ENCODE results near the gene ACCS. TPM values are rescaled to one million over a fixed set of nuclear protein-coding genes. Genes with fewer than 3 reads are reported as not detected.

The ACCS gene
- total and polyA plus RNA-seq, 9 of the 15 experiments (the other 6 are each of a cell fraction or from before 2014, with no cell fraction given) = 4.2 to 25.9 (median 16.3) TPM

GRCh38 chr11:44095506-44096359, 29.7 kb downstream of the ACCS start, which contains the start of gene EXT2 (continued):
- TF ChIP-seq HSF4 (CRISPR knock-in tag; IDR thresholded peaks at IDR 0.05; ENCODE audit: borderline replicate concordance) = no peak
- TF ChIP-seq ETV6 (IDR thresholded peaks at IDR 0.05; ENCODE audit: borderline replicate concordance in 1 of 2, low read depth in 2 of 2, low read length in 1 of 2) = no peak
- TF ChIP-seq ETV6 (CRISPR knock-in tag; IDR thresholded peaks at IDR 0.05; ENCODE audit: borderline replicate concordance) = no peak
- no peak for TF ChIP-seq SMAD2 (IDR thresholded peaks at IDR 0.05; ENCODE audit: low read depth, low read length)
- peak; percentile 82; the same call in 1 of the 2 replicates for TF ChIP-seq DIDO1 (tag; IDR thresholded peaks at IDR 0.05; ENCODE audit: low read depth)
- TF ChIP-seq, protein P1, sequence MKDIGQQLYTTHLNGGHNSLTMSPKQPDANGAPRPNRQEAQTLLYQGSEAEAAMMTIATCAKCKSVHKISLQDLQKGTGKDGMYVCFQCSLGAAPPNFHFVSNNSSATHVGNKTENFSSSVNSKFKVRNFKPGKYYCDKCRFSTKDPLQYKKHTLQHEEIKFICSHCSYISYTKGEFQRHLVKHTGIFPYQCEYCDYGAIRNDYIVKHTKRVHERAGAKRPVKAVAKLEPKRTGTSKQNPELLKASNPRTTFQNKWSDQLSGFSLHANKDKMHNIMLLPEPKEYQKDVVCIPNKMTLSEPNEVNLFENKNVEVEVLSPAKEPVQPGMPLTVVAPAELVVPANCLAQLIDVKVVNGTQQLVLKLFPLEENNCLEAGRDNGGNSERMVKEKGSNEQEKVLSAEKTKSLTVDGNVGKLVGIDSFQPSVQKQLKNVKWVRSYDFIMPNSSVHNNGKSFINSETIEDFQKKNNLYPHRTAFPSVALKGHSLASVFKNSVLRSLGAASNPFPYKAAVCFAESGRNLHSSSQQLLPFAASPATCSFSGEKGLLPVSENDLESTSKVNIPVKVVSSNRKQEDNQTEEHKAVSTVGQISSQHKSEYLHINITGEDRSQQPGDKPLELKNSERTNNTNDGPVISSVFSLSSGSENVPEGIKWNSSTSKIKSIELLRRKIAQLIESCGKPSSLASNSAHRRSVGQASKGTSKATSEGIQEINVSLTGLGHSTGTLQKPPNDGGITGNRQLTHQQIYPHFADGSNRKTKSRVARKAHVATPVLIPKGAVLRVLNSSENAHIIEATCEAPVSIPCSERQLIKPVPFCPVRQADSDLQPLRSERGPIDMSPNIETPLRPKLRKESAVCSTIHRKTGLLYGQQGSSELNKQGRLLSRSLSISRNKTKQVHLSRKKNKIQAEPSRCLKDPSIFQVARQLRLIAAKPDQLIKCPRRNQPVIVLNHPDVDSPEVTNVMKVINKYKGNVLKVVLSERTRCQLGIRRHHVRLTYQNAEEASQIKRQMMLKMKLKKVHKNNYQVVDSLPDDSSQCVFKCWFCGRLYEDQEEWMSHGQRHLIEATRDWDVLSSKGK (CRISPR knock-in tag; IDR thresholded peaks at IDR 0.05) = no peak
- TF ChIP-seq, protein P2, sequence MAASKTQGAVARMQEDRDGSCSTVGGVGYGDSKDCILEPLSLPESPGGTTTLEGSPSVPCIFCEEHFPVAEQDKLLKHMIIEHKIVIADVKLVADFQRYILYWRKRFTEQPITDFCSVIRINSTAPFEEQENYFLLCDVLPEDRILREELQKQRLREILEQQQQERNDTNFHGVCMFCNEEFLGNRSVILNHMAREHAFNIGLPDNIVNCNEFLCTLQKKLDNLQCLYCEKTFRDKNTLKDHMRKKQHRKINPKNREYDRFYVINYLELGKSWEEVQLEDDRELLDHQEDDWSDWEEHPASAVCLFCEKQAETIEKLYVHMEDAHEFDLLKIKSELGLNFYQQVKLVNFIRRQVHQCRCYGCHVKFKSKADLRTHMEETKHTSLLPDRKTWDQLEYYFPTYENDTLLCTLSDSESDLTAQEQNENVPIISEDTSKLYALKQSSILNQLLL (CRISPR knock-in tag; IDR thresholded peaks at IDR 0.05; ENCODE audit: borderline replicate concordance) = no peak
- TF ChIP-seq NFIC (IDR thresholded peaks at IDR 0.05) = no peak
- no peak for TF ChIP-seq TAF15 (IDR thresholded peaks at IDR 0.05; ENCODE audit: low read depth, low read length)
- TF ChIP-seq IFI16 (CRISPR knock-in tag; IDR thresholded peaks at IDR 0.05) = no peak
- TF ChIP-seq, protein P3, sequence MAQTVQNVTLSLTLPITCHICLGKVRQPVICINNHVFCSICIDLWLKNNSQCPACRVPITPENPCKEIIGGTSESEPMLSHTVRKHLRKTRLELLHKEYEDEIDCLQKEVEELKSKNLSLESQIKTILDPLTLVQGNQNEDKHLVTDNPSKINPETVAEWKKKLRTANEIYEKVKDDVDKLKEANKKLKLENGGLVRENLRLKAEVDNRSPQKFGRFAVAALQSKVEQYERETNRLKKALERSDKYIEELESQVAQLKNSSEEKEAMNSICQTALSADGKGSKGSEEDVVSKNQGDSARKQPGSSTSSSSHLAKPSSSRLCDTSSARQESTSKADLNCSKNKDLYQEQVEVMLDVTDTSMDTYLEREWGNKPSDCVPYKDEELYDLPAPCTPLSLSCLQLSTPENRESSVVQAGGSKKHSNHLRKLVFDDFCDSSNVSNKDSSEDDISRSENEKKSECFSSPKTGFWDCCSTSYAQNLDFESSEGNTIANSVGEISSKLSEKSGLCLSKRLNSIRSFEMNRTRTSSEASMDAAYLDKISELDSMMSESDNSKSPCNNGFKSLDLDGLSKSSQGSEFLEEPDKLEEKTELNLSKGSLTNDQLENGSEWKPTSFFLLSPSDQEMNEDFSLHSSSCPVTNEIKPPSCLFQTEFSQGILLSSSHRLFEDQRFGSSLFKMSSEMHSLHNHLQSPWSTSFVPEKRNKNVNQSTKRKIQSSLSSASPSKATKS (CRISPR knock-in tag; IDR thresholded peaks at IDR 0.05) = no peak
- no peak for TF ChIP-seq EHMT2 (IDR thresholded peaks at IDR 0.05)
- TF ChIP-seq ZNF830 (CRISPR knock-in tag; IDR thresholded peaks at IDR 0.05) = no peak
- TF ChIP-seq SMC3 (conservative IDR thresholded peaks at IDR 0.05; ENCODE audit: insufficient read depth, low read depth, low read length) = 0 out of 2 replicates have a peak, but pooled peaks have one; percentile 15
- no peak for TF ChIP-seq E2F1 (CRISPR knock-in tag; IDR thresholded peaks at IDR 0.05)
- no peak for TF ChIP-seq RFX1 (IDR thresholded peaks at IDR 0.05)
- no peak for TF ChIP-seq FOS (IDR thresholded peaks at IDR 0.05; ENCODE audit: extremely low read depth, insufficient read length)
- TF ChIP-seq FIP1L1 (IDR thresholded peaks at IDR 0.05; ENCODE audit: low read depth, low read length, poor library complexity, severe bottlenecking) = no peak
- TF ChIP-seq HMG20A (CRISPR knock-in tag; conservative IDR thresholded peaks at IDR 0.05) = no peak
